Activated naive CD8-positive, alpha-beta T cell treated with anti-CD3 and anti-CD28 coated beads, Interleukin-2, amount 50 U/mL, for 24 hours (primary cell): ENCODE data around the gene PTPRK.

Experiments
- ATAC-seq: fragments of 150-1000 bp; cut with Tn5 transposase; one replicate; pipeline ENCODE4 v1.10.0; 2021
- DNase-seq: peaks from one replicate; pipeline ENCODE4 v3.0.0; 2021
- H3K27ac Mint-ChIP-seq: one replicate; pipeline ENCODE4 v1.8.0; 2021; ENCODE audit warnings: mild to moderate bottlenecking, mixed read lengths
- H3K27me3 Mint-ChIP-seq: one replicate; pipeline ENCODE4 v1.8.0; 2021; ENCODE audit warnings: mixed read lengths
- H3K36me3 Mint-ChIP-seq: one replicate; pipeline ENCODE4 v1.8.0; 2021; ENCODE audit warnings: low read depth, mixed read lengths
- H3K4me1 Mint-ChIP-seq: one replicate; pipeline ENCODE4 v1.8.0; 2021; ENCODE audit warnings: mixed read lengths
- H3K4me3 Mint-ChIP-seq: one replicate; pipeline ENCODE4 v1.8.0; 2021; ENCODE audit warnings: mild to moderate bottlenecking, moderate library complexity, mixed read lengths
- H3K9me3 Mint-ChIP-seq: one replicate; pipeline ENCODE4 v1.8.0; 2021; ENCODE audit warnings: mixed read lengths

The PTPRK gene

DNA sequence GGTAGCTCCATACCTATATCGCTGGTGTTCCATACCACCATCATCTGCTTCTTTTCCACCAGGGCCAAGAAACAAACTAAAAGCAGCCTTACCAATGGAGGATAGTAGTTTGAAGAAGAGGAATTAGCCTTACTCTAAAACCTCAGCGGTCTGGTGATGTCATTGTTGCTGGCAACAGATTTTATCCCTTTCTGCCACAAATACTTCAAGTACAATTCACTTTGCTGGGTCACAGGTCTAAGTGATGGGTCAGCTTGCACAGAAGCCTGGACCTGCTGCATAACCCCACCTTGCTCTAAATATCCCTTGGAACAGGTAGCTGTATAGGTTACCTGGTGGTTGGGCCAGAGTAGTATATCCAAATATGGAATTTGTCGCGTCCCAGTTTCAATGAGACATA, 566.3 kb downstream of the PTPRK start:
- Mint-ChIP-seq H3K27ac (no peak overlapping the region), H3K4me1 (peaks cover 56% of the 10 kb centered on the region)
- no peak for ATAC-seq

GRCh38 chr6:127952831-127953230, 567.6 kb downstream of the PTPRK start:
- ATAC-seq, result no peak
- Mint-ChIP-seq H3K4me3 (no peak overlapping the region), H3K9me3 (peaks cover 10% of the 10 kb centered on the region), H3K27ac (no peak overlapping the region), H3K36me3 (peaks cover 3% of the 10 kb centered on the region), H3K4me1 (peaks cover 56% of the 10 kb centered on the region), H3K27me3 (no peaks in the 10 kb centered on the region)
- DNase-seq, result no peak

More for the DNA sequence above, 566.3 kb downstream of the PTPRK start:
- Mint-ChIP-seq H3K36me3 (peaks cover 3% of the 10 kb centered on the region), H3K4me3 (no peak overlapping the region), H3K27me3 (no peaks in the 10 kb centered on the region), H3K9me3 (peaks cover 7% of the 10 kb centered on the region)
- no peak for DNase-seq

DNA sequence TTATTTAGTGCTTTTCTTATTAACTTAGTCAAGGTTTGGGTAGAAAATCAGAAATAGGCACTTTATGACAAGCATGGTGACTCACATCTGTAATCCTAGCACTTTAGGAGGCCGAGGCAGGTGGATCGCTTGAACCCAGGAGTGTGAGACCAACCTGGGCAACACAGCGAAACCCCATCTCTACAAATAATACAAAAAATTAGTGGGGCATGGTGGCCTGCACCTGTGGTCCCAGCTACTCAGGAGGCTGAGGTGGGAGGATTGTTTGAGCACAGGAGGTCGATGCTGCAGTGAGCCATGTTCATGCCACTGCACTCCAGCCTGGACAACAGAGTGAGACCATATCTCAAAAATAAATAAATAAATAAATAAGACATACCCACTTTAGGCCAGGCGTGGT, 568.2 kb downstream of the PTPRK start:
- Mint-ChIP-seq H3K4me3 (peak overlapping the region; percentile 45), H3K27ac (peak overlapping the region; percentile 86), H3K36me3 (peaks cover 7% of the 10 kb centered on the region), H3K27me3 (no peaks in the 10 kb centered on the region), H3K9me3 (peaks cover 13% of the 10 kb centered on the region), H3K4me1 (peaks cover 56% of the 10 kb centered on the region)
- DNase-seq (no peak), ATAC-seq (no peak)

- peak overlapping the region; percentile 45 for H3K4me3 Mint-ChIP-seq
- H3K27ac Mint-ChIP-seq, result peak overlapping the region; percentile 86
- no peaks in the 10 kb centered on the region for H3K27me3 Mint-ChIP-seq
- ATAC-seq, result peak; percentile 29
- DNase-seq, result no peak
- peaks cover 13% of the 10 kb centered on the region for H3K36me3 Mint-ChIP-seq
- peaks cover 15% of the 10 kb centered on the region for H3K9me3 Mint-ChIP-seq
- peaks cover 63% of the 10 kb centered on the region for H3K4me1 Mint-ChIP-seq
Observed at GRCh38 chr6:127951172-127951917, 569.1 kb downstream of the PTPRK start.

DNA sequence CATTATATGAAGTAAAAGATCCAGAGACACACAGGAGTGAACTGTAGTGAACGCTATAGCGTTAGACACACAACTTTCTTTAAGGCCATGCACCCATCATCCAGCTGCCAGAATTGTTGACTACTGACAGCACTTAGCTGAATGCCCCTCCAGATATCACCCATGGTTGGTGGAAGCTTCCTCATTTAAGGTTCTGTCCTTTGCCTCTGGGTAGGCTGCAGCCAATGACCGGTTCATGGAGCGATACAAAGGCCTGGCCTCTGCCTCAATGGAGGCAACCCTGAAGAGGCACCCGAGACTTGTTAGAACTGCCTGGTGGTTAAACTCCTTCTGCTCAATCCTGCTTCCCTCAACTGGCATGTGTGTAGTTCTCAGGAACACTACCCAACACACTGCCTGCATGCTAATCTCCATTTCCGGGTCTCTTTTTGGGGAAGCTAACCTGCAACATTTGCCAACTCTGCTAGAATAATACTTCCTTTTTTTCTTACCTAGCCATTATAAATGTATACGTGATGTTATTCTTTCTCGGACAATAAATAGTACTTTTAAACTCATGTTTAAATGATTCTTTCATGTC, 569.7 kb downstream of the PTPRK start:
- H3K9me3 Mint-ChIP-seq, result peaks cover 21% of the 10 kb centered on the region
- DNase-seq (no peak), ATAC-seq (no peak)
- peak overlapping the region; percentile 45 for H3K4me3 Mint-ChIP-seq
- H3K27me3 Mint-ChIP-seq, result no peaks in the 10 kb centered on the region
- H3K4me1 Mint-ChIP-seq, result peaks cover 67% of the 10 kb centered on the region
- peak overlapping the region; percentile 86 for H3K27ac Mint-ChIP-seq
- peaks cover 18% of the 10 kb centered on the region for H3K36me3 Mint-ChIP-seq

DNA sequence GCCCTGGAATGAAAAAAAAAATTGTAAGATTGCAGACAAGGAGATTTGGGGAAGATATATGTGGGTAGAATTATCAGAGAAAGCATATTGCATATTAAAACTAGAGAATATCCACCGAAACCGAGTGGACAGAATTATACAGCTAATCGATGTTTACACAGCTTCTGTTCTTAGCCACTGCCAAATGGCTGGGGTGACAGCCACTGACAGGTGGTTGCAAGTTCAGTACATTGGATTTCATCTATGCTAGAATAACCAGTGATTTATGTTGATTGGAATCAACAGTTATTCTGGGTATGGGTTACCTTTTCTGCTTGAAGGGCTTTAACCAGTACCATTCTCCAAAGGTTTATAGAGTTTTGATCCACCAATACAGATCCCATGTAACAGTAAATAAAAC, 571.1 kb downstream of the PTPRK start:
- Mint-ChIP-seq H3K4me1 (peaks cover 67% of the 10 kb centered on the region), H3K36me3 (peaks cover 18% of the 10 kb centered on the region), H3K27ac (no peak overlapping the region), H3K27me3 (no peaks in the 10 kb centered on the region), H3K9me3 (peaks cover 21% of the 10 kb centered on the region), H3K4me3 (no peak overlapping the region)
- DNase-seq, result no peak
- ATAC-seq, result no peak

GRCh38 chr6:127946388-127946787, 574.0 kb downstream of the PTPRK start:
- H3K9me3 Mint-ChIP-seq, result peaks cover 21% of the 10 kb centered on the region
- H3K4me3 Mint-ChIP-seq, result no peak overlapping the region
- peaks cover 18% of the 10 kb centered on the region for H3K36me3 Mint-ChIP-seq

GRCh38 chr6:127945434-127946097, 574.8 kb downstream of the PTPRK start:
- ATAC-seq, result peak; percentile 58
- no peak for DNase-seq
- Mint-ChIP-seq H3K4me3 (no peak overlapping the region), H3K9me3 (peaks cover 21% of the 10 kb centered on the region), H3K27me3 (no peaks in the 10 kb centered on the region), H3K36me3 (peaks cover 18% of the 10 kb centered on the region), H3K27ac (peak overlapping the region; percentile 67), H3K4me1 (peaks cover 50% of the 10 kb centered on the region)

More at GRCh38 chr6:127946388-127946787, 574.0 kb downstream of the PTPRK start:
- ATAC-seq (peak; percentile 23), DNase-seq (no peak)
- Mint-ChIP-seq H3K4me1 (peaks cover 58% of the 10 kb centered on the region), H3K27ac (peak overlapping the region; percentile 67), H3K27me3 (no peaks in the 10 kb centered on the region)

- no peak for ATAC-seq
- Mint-ChIP-seq H3K4me1 (peaks cover 62% of the 10 kb centered on the region), H3K36me3 (peaks cover 6% of the 10 kb centered on the region), H3K27ac (no peak overlapping the region), H3K9me3 (peaks cover 5% of the 10 kb centered on the region), H3K4me3 (no peak overlapping the region), H3K27me3 (no peaks in the 10 kb centered on the region)
- no peak for DNase-seq
Observed at GRCh38 chr6:127941228-127941627, 579.2 kb downstream of the PTPRK start.

GRCh38 chr6:127939442-127940066, 580.8 kb downstream of the PTPRK start:
- ATAC-seq (no peak), DNase-seq (no peak)
- no peaks in the 10 kb centered on the region for H3K9me3 Mint-ChIP-seq
- peak overlapping the region; percentile 71 for H3K27ac Mint-ChIP-seq
- peaks cover 55% of the 10 kb centered on the region for H3K4me1 Mint-ChIP-seq
- H3K4me3 Mint-ChIP-seq, result peak overlapping the region; percentile 12
- H3K27me3 Mint-ChIP-seq, result no peaks in the 10 kb centered on the region
- peaks cover 2% of the 10 kb centered on the region for H3K36me3 Mint-ChIP-seq

GRCh38 chr6:127938701-127939100, 581.7 kb downstream of the PTPRK start:
- Mint-ChIP-seq H3K27me3 (no peaks in the 10 kb centered on the region), H3K27ac (peak overlapping the region; percentile 71)

DNA sequence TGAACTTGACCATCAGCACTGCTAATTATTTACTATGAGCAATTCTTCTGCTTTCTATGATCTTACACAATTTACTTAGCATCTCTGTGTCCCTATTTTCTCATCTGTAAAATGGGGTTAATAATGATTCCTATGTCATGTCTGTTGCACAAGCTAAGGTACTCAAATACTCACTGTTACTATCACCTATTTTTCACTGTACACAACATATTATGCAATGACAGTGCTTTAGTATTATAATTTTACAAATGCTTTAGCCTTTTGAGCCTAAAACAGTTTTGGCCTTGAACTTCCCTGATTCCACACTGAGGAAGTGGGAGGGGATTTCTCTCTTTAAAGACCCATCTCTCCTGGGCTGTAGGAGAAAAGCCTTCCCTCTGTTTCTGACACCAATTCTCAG, 582.7 kb downstream of the PTPRK start:
- H3K36me3 Mint-ChIP-seq, result peaks cover 10% of the 10 kb centered on the region
- H3K27me3 Mint-ChIP-seq, result no peaks in the 10 kb centered on the region
- DNase-seq (no peak), ATAC-seq (no peak)
- peaks cover 66% of the 10 kb centered on the region for H3K4me1 Mint-ChIP-seq
- peaks cover 7% of the 10 kb centered on the region for H3K9me3 Mint-ChIP-seq
- H3K27ac Mint-ChIP-seq, result peak overlapping the region; percentile 71
- H3K4me3 Mint-ChIP-seq, result no peak overlapping the region

More at GRCh38 chr6:127938701-127939100, 581.7 kb downstream of the PTPRK start:
- no peaks in the 10 kb centered on the region for H3K9me3 Mint-ChIP-seq
- H3K4me1 Mint-ChIP-seq, result peaks cover 58% of the 10 kb centered on the region
- ATAC-seq, result no peak
- no peak overlapping the region for H3K4me3 Mint-ChIP-seq
- H3K36me3 Mint-ChIP-seq, result peaks cover 2% of the 10 kb centered on the region
- no peak for DNase-seq

- H3K4me1 Mint-ChIP-seq, result peaks cover 62% of the 10 kb centered on the region
- no peak overlapping the region for H3K27ac Mint-ChIP-seq
- no peaks in the 10 kb centered on the region for H3K27me3 Mint-ChIP-seq
- DNase-seq (no peak), ATAC-seq (no peak)
- H3K4me3 Mint-ChIP-seq, result no peak overlapping the region
- peaks cover 10% of the 10 kb centered on the region for H3K9me3 Mint-ChIP-seq
- H3K36me3 Mint-ChIP-seq, result peaks cover 11% of the 10 kb centered on the region
Observed at GRCh38 chr6:127937102-127937501, 583.3 kb downstream of the PTPRK start.

- H3K4me3 Mint-ChIP-seq, result peak overlapping the region; percentile 68
- peaks cover 15% of the 10 kb centered on the region for H3K36me3 Mint-ChIP-seq
- peaks cover 60% of the 10 kb centered on the region for H3K4me1 Mint-ChIP-seq
- no peak for DNase-seq
- H3K9me3 Mint-ChIP-seq, result peaks cover 10% of the 10 kb centered on the region
- no peaks in the 10 kb centered on the region for H3K27me3 Mint-ChIP-seq
- H3K27ac Mint-ChIP-seq, result peak overlapping the region; percentile 93
- no peak for ATAC-seq
Observed at GRCh38 chr6:127934956-127935355, 585.4 kb downstream of the PTPRK start.
